GM19324 (cell line): ENCODE measurements around the gene WDR33.
"Not testable (repeated sequence)": the region's sequence is repeated elsewhere in the genome, so short reads cannot be mapped to it uniquely, and the experiment has no call there.

Experiments
- ATAC-seq: cut with Tn5 transposase; IDR thresholded peaks from one replicate; pipeline ENCODE4 v1.9.1; 2021; ENCODE audit warnings: mild to moderate bottlenecking, moderate library complexity; ENCODE audit not compliant: unreplicated experiment, low FRiP score

The WDR33 gene

GRCh38 chr2:127810619-127811396 lies at the start of gene WDR33:
TSS of gene WDR33 (minus strand) at chr2:127811171. CDS start at chr2:127770981, 40,190 bp downstream.
- peak; percentile 97 for ATAC-seq

DNA sequence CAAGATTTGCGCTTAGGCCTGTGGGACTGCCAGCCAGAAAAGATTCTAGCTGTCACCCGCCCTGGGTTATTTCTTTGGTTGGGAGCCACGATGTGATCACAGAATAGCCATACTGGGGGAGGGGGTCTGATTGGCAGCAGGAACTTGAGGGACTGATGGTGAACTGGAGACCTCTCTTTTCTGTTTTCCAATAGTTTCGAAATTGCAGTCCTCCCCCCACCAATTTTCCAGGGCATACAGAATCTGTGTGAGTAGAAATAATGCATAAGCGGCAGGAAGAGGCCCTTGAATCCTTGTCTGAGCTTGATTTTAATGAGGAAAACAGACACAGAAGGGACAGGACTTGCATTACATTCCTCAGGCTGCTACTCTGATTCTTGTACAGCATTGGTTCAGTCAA lies 49.2 kb upstream of the WDR33 start:
- ATAC-seq = no peak

DNA sequence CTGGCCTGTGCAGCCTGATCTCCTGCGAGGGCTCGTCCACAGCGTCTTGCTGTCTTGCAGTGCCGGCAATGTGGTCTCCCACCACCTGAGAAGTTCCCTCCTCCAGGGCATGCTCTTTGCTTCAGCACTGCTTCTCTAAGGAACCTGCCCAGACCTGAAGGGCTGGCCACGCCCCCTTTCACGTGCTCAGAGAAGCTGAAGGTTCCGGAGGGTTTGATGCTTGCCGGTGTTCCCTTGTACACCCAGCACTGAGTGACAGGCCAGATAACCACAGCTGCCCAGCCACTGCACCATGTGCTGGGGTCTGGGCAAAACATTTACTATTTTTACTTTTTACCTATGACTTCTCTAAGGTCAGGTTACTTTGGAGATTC lies 48.7 kb upstream of the WDR33 start:
- ATAC-seq = no peak

- no peak for ATAC-seq
Measured at GRCh38 chr2:127857265-127857808, 46.4 kb upstream of the WDR33 start.

- no peak for ATAC-seq
Measured at GRCh38 chr2:127853671-127854070, 42.7 kb upstream of the WDR33 start.

- ATAC-seq = no peak
Measured at GRCh38 chr2:127852388-127852787, 41.4 kb upstream of the WDR33 start.

DNA sequence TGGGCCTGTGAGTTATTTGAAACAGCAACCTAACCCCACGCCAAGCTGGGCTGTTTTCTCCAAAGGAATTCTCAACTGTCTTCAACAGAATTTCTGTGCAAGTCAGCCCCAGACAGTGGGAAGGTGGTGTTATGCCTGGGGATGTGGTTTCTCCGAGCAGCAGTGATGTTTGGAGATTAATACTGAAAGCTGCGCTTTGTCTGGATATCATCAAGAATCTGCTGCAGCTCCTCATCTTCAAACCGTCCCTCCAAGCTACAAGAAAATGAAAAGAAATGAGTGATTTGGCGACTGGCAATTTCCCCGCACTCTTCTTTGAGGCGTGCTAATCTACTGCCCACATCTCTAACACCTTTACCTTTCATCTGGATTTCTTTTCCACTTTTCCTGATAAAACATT lies 37.0 kb upstream of the WDR33 start:
- no peak for ATAC-seq

DNA sequence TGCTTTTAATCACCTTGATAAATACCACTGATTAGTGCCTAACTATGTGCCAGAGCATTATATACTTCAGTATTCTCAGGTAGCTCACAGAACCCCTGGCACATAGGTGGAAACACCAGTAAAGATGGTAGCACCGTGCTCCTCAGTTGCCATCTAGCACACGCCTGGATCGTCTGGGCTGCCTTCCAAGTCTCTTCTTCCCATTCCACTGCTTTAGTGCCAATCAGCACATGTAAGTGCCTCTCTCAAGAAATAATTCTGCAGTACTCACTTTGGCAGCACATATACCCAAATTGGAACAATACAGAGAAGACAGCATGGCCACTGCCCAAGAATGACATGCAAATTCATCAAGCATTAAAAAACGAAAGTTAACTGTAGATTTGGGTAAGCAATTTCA lies 34.0 kb upstream of the WDR33 start:
- ATAC-seq = no peak

GRCh38 chr2:127843677-127844076 lies 32.7 kb upstream of the WDR33 start:
- ATAC-seq = no peak

DNA sequence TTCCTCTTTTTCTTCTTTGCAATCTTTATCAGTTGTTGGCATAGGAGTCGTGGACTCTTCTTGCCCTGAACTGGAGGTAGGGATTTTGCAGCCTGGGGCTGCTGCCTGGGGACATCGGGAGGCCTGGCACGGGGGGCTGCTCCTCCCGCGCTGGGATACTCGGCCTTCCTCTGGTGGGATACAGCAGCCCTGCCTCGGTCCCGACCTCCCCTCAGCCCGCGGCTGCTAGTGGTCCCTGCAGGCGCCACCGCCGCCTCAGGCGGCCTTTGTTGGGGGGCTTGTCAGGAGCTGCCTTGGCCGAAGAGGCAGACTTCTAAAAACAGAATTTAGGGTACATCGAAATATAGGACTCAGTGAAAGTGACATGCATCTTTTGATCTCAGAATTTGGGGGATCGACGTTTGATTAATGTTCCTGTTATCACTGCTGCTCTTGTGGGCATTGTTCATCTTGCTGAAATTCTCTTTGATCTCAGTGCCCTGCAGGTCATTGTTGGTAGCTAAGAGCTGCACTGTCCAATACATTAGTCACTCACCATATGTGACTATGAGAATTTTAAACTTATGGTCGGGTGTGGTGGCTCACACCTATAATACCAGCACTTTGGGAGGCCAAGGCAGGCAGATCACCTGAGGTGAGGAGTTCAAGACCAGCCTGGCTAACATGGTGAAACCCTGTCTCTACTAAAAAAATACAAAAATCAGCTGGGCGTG lies 30.7 kb upstream of the WDR33 start:
- ATAC-seq = no peak

GRCh38 chr2:127840893-127841292 lies 29.9 kb upstream of the WDR33 start:
- no peak for ATAC-seq

- no peak for ATAC-seq
Measured at GRCh38 chr2:127834951-127835350, 24.0 kb upstream of the WDR33 start.

DNA sequence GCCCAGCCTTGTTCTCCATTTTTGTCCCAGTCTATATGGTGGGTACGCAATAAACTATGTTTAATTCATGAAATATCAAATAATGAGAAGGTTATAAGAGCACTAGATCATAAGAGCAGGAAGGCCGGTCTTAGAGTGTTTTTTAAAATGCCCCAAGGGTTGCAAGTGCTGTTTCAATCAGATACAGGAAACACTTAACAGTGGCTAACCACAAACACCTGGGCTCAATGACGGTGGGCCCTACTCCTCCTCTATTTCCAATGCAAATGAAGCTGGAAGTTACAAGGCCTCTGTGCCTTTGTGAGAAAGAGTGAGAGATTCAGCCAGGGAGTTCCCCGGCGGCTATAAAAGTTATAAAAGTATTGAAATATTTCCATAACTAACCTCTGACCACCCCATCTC lies 18.9 kb upstream of the WDR33 start:
- ATAC-seq = peak; percentile 98

DNA sequence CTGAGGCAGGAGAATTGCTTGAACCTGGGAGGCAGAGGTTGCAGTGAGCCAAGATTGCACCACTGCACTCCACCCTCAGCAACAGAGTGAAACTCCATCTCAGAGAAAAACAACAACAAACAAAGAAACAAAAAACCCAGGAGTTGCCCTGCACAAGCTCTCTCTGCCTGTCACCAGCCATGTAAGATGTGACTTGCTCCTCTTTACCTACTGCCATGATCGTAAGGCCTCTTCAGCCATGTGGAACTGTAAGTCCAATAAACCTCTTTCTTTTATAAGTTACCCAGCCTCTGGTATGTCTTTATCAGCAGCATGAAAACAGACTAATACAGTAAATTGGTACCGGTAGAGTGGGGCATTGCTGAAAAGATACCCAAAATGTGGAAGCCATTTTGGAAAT lies 15.7 kb upstream of the WDR33 start:
- not testable (repeated sequence) for ATAC-seq

GRCh38 chr2:127826047-127826446 lies 15.1 kb upstream of the WDR33 start:
- no peak for ATAC-seq

GRCh38 chr2:127820080-127820668 lies 9.2 kb upstream of the WDR33 start:
- no peak for ATAC-seq

DNA sequence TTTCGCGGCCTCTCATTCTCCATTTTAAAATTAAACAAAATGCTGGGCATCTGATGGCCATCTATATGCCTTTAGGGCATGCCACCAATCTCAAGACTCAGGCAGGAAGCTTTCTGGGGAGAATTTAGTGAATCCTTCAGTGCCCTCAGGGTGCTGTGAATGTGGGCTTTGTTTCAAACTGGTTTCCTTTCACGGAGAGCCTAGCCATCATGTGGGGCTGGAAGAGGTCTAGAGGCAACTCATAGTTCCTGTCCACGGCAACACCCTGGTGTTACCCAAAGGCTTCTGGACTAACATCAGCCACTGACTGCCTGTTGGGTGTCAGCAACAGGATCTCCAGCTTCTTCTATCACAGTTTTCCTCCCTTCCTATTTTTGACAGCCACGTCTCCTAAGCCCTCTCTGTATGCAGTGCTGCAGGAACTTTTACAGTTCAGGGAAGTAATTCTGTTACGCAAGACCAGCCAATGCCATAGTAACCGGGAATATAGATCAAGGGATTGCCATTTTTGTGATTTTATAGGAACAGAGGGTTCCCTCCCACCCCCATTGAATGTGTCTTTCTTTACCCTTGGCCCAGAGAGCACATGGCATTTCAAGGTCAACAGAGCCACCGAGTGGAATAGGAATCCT lies 7.9 kb upstream of the WDR33 start:
- no peak for ATAC-seq

DNA sequence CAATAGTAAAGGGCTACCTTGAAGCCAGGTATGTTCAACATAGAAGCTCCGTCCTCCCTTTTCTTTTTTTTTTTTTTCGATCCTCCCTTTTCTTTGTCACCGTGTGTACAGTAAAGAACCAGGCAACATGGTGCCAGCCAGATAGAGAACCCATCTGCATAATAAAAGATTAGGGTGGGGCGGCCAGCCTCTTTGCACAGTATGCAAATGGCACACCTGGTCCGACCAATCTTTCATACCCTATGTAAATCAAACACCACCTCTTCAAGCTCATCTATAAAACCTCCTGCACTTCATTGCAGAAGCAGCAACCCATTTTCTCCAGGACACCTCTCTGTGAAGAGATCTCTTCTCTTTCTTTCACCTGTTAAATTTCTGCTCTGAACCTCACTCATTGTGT lies 7.3 kb upstream of the WDR33 start:
- ATAC-seq = no peak

GRCh38 chr2:127814677-127815076 lies 3.7 kb upstream of the WDR33 start:
- no peak for ATAC-seq

- not testable (repeated sequence) for ATAC-seq
Measured at GRCh38 chr2:127812441-127812840, 1.5 kb upstream of the WDR33 start.
